Kidney epithelial cell (primary cell): ENCODE results near the gene PCDHA8. TPM values are rescaled to one million over a fixed set of nuclear protein-coding genes. Genes with fewer than 3 reads are reported as not detected.
"Not testable (repeated sequence)": the region's sequence is repeated elsewhere in the genome, so short reads cannot be mapped to it uniquely, and the experiment has no call there.

ENCODE experiments used
- DNase-seq: peaks from one replicate; pipeline ENCODE4 v3.0.0-alpha.2; 2010; ENCODE audit warnings: low read depth
- H3K27me3 ChIP-seq: 2 replicates; pipeline ENCODE4 v1.6.0; 2011; ENCODE audit warnings: low read length; ENCODE audit not compliant: control insufficient read depth, insufficient read depth
- H3K36me3 ChIP-seq: 2 replicates; pipeline ENCODE4 v1.5.1; 2011; ENCODE audit warnings: low read length; ENCODE audit not compliant: control insufficient read depth, insufficient read depth
- H3K4me3 ChIP-seq: 2 replicates; pipeline ENCODE4 v1.5.1; 2011; ENCODE audit warnings: low read depth, mild to moderate bottlenecking, control low read depth, low read length
- CTCF ChIP-seq: IDR thresholded peaks from 2 replicates; pipeline ENCODE4 v1.5.1; 2011; ENCODE audit warnings: mild to moderate bottlenecking, moderate library complexity, low read length, control low read depth, inconsistent platforms; ENCODE audit not compliant: insufficient read depth, poor library complexity, severe bottlenecking
- total RNA-seq: library from RNA; depleted of rRNA; stranded (reverse); fragments of >200 nt; gene quantifications from 2 replicates; pipeline ENCODE4 v1.2.3, GENCODE V29; 2015

Gene PCDHA8
- total RNA-seq, result under 0.01 TPM in 1 of 2 replicates, not detected in the other

GRCh38 chr5:140840978-140841962 is at the start of gene PCDHA8:
PCDHA8 (plus strand) TSS chr5:140841187; CDS start chr5:140841322, 135 bp downstream.
- no peak for DNase-seq
- no peak within 1 kb of the TSS for H3K4me3 ChIP-seq
- no peaks in the 10 kb centered on the region for H3K27me3 ChIP-seq
- H3K36me3 ChIP-seq, result no peaks in the 10 kb centered on the region
- TF ChIP-seq CTCF, result peak; percentile 15

- no peak for DNase-seq
- H3K36me3 ChIP-seq, result no peaks in the 10 kb centered on the region
- no peak within 1 kb of the TSS for H3K4me3 ChIP-seq
- H3K27me3 ChIP-seq, result no peaks in the 10 kb centered on the region
- peak; percentile 3 for TF ChIP-seq CTCF
Observed at GRCh38 chr5:140794595-140795258, 46.3 kb upstream of the PCDHA8 start, which contains the start of gene PCDHA2. PCDHA2 (plus strand) TSS chr5:140794852.

- H3K27me3 ChIP-seq, result no peaks in the 10 kb centered on the region
- TF ChIP-seq CTCF, result peak; percentile 5
Observed at GRCh38 chr5:140795259-140795641, 45.7 kb upstream of the PCDHA8 start.

GRCh38 chr5:140796072-140796717 is 44.8 kb upstream of the PCDHA8 start:
- not testable (repeated sequence) for H3K27me3 ChIP-seq, DNase-seq, H3K36me3 ChIP-seq, H3K4me3 ChIP-seq

More at GRCh38 chr5:140795259-140795641, 45.7 kb upstream of the PCDHA8 start:
- Histone ChIP-seq H3K4me3 (no peak overlapping the region), H3K36me3 (no peaks in the 10 kb centered on the region)
- DNase-seq, result no peak

- no peak overlapping the region for H3K4me3 ChIP-seq
- no peaks in the 10 kb centered on the region for H3K36me3 ChIP-seq
- H3K27me3 ChIP-seq, result no peaks in the 10 kb centered on the region
- DNase-seq, result no peak
- TF ChIP-seq CTCF, result no peak
Observed at GRCh38 chr5:140796718-140797095, 44.3 kb upstream of the PCDHA8 start.

GRCh38 chr5:140800816-140801493 is 40.0 kb upstream of the PCDHA8 start, which contains the start of gene PCDHA3:
PCDHA3 (plus strand) TSS chr5:140801057.
- DNase-seq, result no peak
- TF ChIP-seq CTCF, result no peak
- H3K36me3 ChIP-seq, result no peaks in the 10 kb centered on the region
- no peak within 1 kb of the TSS for H3K4me3 ChIP-seq
- H3K27me3 ChIP-seq, result no peaks in the 10 kb centered on the region
